ENCODE measurements around the gene HS6ST3. TPM values are rescaled to one million over a fixed set of nuclear protein-coding genes. Genes with fewer than 3 reads are reported as not detected.
"Not testable (repeated sequence)": the region's sequence is repeated elsewhere in the genome, so short reads cannot be mapped to it uniquely, and the experiment has no call there.

The HS6ST3 gene
- total RNA-seq: 0.12 and 0.29 TPM in 2 replicates

GRCh38 chr13:96089749-96090239 lies at the start of gene HS6ST3:
Gene HS6ST3, plus strand, starts transcription at chr13:96090107.
- no peak for DNase-seq (ENCODE audit: extremely low read depth, low read depth, low spot score)

GRCh38 chr13:96041326-96042110 lies 48.4 kb upstream of the HS6ST3 start:
- no peak for DNase-seq (ENCODE audit: extremely low read depth, low read depth, low spot score)

- DNase-seq (ENCODE audit: extremely low read depth, low read depth, low spot score): no peak
These were observed 45.7 kb upstream of the HS6ST3 start for GRCh38 chr13:96044238-96044637.

DNA sequence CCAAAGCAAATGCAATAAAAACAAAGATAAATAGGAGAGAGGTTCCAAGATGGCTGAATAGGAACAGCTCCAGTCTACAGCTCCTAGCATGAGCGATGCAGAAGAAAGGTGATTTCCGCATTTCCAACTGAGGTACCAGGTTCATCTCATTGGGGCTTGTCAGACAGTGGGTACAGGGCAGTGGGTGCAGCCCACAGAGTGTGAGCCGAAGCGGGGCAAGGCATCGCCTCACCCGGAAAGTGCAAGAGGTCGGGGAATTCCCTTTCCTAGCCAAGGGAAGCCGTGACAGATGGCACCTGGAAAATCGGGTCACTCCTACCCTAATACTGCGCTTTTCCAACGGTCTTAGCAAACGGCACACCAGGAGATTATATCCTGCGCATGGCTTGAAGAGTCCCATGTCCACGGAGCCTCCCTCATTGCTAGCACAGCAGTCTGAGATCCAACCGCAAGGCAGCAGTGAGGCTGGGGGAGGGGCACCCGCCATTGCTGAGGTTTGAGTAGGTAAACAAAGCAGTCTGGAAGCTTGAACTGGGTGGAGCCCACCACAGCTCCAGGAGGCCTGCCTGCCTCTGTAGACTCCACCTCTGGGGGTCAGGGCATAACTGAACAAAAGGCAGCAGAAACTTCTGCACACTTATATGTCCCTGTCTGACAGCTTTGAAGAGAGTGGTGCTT lies 43.3 kb upstream of the HS6ST3 start:
- DNase-seq (ENCODE audit: extremely low read depth, low read depth, low spot score): not testable (repeated sequence)

DNA sequence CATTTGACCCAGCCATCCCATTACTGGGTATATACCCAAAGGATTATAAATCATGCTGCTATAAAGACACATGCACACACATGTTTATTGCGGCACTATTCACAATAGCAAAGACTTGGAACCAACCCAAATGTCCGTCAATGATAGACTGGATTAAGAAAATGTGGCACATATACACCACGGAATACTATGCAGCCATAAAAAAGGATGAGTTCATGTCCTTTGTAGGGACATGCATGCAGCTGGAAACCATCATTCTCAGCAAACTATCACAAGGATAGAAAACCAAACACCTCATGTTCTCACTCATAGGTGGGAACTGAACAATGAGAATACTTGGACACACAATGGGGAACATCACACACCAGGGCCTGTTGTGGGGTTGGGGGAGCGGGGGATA lies 39.0 kb upstream of the HS6ST3 start:
- DNase-seq (ENCODE audit: extremely low read depth, low read depth, low spot score): not testable (repeated sequence)

DNA sequence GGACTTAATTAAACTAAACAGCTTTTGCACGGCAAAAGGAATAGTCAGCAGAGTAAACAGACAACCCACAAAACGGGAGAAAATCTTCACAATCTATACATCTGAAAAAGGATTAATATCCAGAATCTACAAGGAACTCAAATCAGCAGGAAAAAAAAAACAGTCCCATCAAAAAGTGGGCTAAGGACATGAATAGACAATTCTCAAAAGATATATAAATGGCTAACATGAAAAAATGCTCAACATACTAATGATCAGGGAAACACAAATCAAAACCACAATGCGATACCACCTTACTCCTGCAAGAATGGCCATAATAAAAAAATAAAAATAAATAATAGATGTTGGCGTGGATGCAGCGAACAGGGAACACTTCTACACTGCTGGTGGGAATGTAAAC lies 38.4 kb upstream of the HS6ST3 start:
- not testable (repeated sequence) for DNase-seq (ENCODE audit: extremely low read depth, low read depth, low spot score)

DNA sequence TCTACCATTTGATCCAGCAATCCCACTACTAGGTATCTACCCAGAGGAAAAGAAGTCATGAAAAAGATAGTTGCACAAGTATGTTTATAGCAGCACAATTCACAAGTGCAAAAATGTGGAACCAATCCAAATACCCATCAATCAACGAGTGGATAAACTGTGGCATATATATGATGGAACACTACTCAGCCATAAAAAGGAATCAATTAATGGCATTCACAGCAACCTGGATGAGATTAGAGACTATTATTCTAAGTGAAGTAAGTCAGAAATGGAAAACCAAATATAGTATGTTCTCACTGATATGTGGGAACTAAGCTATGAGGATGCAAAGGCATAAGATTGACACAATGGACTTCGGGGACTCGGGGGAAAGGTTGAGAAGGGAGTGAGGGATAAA lies 38.0 kb upstream of the HS6ST3 start:
- not testable (repeated sequence) for DNase-seq (ENCODE audit: extremely low read depth, low read depth, low spot score)

DNA sequence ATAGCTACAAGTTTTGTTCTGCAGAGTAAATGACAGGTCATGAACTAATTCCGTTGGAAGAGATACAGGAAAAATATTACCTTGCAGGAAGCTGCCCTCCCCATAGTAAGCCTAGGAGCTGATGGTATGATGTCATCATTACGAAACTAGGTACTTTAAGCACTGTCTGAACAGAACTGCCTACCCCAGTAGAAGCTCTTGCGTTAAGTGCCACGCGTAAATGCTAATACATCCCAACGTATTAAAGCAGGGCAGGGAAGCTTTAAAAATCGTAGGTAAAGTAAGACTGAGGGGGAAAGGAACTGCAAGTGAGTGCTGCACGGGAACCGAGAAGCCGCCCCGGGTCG lies 37.3 kb upstream of the HS6ST3 start:
- no peak for DNase-seq (ENCODE audit: extremely low read depth, low read depth, low spot score)

GRCh38 chr13:96053003-96053703 lies 36.8 kb upstream of the HS6ST3 start, which contains the start of gene UGGT2:
Gene UGGT2, minus strand, starts transcription at chr13:96053401. Its CDS starts 89 bp downstream, at chr13:96053312.
- peak; percentile 45 for DNase-seq (ENCODE audit: extremely low read depth, low read depth, low spot score)

GRCh38 chr13:96065849-96066248 lies 24.1 kb upstream of the HS6ST3 start:
- DNase-seq (ENCODE audit: extremely low read depth, low read depth, low spot score): no peak

DNA sequence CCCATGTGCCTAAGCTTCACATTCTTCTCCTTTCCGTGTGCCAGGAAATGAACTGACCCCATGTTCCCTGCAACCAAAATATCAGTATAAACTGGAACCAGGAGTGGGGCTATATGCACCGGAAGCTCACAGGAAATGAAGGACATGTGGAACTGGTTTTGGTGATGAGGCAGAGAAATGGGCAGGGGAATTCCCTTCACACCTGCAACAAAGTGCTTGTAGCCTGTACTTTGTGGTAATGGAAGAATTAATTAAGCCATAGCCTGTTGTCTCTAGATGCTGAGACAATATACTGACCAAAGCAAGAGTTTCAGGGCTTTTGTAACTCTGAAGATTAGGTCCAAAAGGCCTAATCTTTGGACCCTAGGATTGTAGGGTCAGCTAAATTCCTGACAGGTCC lies 21.2 kb upstream of the HS6ST3 start:
- DNase-seq (ENCODE audit: extremely low read depth, low read depth, low spot score): no peak

GRCh38 chr13:96071504-96071903 lies 18.4 kb upstream of the HS6ST3 start:
- DNase-seq (ENCODE audit: extremely low read depth, low read depth, low spot score): no peak

DNA sequence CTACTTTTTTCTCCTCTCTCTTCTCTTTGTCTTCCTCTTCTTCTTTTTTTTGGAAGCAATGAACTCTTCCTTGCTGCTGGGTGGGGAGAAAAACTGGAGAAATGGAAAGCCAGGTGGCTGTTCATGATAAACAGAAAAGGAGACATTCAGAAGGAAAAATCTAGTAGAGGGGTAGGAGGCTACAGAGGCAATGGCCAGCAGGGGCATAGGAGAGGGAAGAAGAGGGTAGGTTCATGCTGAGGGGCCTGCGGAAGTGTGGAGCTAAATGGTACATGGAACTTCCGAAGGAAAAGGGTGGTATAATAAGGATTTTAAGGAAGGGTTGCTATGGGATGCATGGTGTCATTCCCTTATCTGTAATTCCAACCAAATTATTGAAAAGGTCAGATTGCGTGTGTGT lies 17.5 kb upstream of the HS6ST3 start:
- no peak for DNase-seq (ENCODE audit: extremely low read depth, low read depth, low spot score)

- no peak for DNase-seq (ENCODE audit: extremely low read depth, low read depth, low spot score)
These were observed 13.9 kb upstream of the HS6ST3 start for GRCh38 chr13:96075953-96076543.

GRCh38 chr13:96080676-96081075 lies 9.2 kb upstream of the HS6ST3 start:
- DNase-seq (ENCODE audit: extremely low read depth, low read depth, low spot score): no peak

- no peak for DNase-seq (ENCODE audit: extremely low read depth, low read depth, low spot score)
These were observed 8.0 kb upstream of the HS6ST3 start for GRCh38 chr13:96081888-96082287.

- no peak for DNase-seq (ENCODE audit: extremely low read depth, low read depth, low spot score)
These were observed 7.3 kb upstream of the HS6ST3 start for GRCh38 chr13:96082640-96083039.

GRCh38 chr13:96086736-96087135 lies 3.2 kb upstream of the HS6ST3 start:
- no peak for DNase-seq (ENCODE audit: extremely low read depth, low read depth, low spot score)

DNA sequence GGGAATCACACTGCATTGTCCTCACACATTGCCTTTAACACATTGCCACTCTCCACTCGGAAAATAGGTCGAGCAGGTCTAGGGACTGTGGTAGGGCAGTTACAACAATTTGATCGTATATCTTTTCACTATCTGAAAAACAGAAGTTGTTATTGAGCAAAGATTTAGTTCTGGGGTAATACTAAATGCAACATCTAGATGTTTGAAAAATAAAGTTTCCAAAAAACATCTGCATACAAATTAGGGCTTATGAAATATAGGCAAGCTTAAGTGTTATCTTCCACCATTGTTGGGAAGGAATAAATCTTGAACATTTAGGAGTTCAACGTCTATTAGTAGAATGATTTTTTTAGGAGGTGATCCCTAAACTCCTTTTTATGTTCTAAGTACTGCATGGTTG lies 768 bp upstream of the HS6ST3 start:
- DNase-seq (ENCODE audit: extremely low read depth, low read depth, low spot score): no peak

- no peak for DNase-seq (ENCODE audit: extremely low read depth, low read depth, low spot score)
These were observed 564 bp downstream of the HS6ST3 start for GRCh38 chr13:96090240-96091101.

Data from glomerular endothelial cell (primary cell).